H1 (cell line): ENCODE results near the gene ABL1. TPM values are rescaled to one million over a fixed set of nuclear protein-coding genes. Genes with fewer than 3 reads are reported as not detected.

Experiments used
- CTCF ChIA-PET: fragments of 300-600 bp; sonication (Branson Sonifier 250); formaldehyde crosslinking; loops from one replicate; lab custom pipeline; 2021; ENCODE audit not compliant: partially characterized antibody; lab: Charles Lee
- POLR2A ChIA-PET: fragments of 300-600 bp; sonication (Branson Sonifier 250); formaldehyde crosslinking; loops from one replicate; lab custom pipeline; 2021; ENCODE audit warnings: inconsistent platforms; ENCODE audit not compliant: partially characterized antibody; lab: Charles Lee
- DNase-seq, 2 experiments: peaks; one replicate each; pipeline versions ENCODE4 v3.0.0 to v3.0.0-alpha.2; 2010 to 2022; ENCODE audit warnings: low spot score in 2 of 2, low read depth in 1 of 2, mixed read lengths in 1 of 2
- FAIRE-seq: peaks from 2 replicates; lab custom pipeline; 2011; peaks lifted over from hg19 to GRCh38; lab: Jason Lieb, UNC
- H2AFZ ChIP-seq: 2 replicates; pipeline ENCODE4 v1.8.1; 2012; ENCODE audit warnings: low read length, inconsistent platforms
- H2AK5ac ChIP-seq: 2 replicates; pipeline ENCODE4 v1.6.1; 2013; ENCODE audit warnings: low read depth, low read length
- H2BK120ac ChIP-seq: replicated peaks from 2 replicates; pipeline ENCODE3; 2013; ENCODE audit warnings: low read depth, low read length, inconsistent platforms
- H2BK12ac ChIP-seq: 2 replicates; pipeline ENCODE4 v1.6.1; 2013; ENCODE audit warnings: low read depth, low read length
- H2BK15ac ChIP-seq: 2 replicates; pipeline ENCODE4 v1.6.1; 2013; ENCODE audit warnings: low read length
- H2BK20ac ChIP-seq: 2 replicates; pipeline ENCODE4 v1.6.1; 2013; ENCODE audit warnings: low read length
- H2BK5ac ChIP-seq: 2 replicates; pipeline ENCODE4 v1.6.1; 2013; ENCODE audit warnings: low read depth, low read length
- H3K14ac ChIP-seq: 2 replicates; pipeline ENCODE4 v1.6.1; 2013; ENCODE audit warnings: inconsistent platforms; ENCODE audit not compliant: insufficient read length
- H3K18ac ChIP-seq: 2 replicates; pipeline ENCODE4 v1.6.1; 2013; ENCODE audit warnings: low read length; ENCODE audit errors: extremely low read depth
- H3K23ac ChIP-seq: 2 replicates; pipeline ENCODE4 v1.6.1; 2013; ENCODE audit warnings: inconsistent platforms; ENCODE audit not compliant: insufficient read length
- H3K23me2 ChIP-seq: 2 replicates; pipeline ENCODE4 v1.6.1; 2013; ENCODE audit warnings: low read depth, low read length
- H3K27ac ChIP-seq: 2 replicates; pipeline ENCODE4 v1.6.1; 2011; ENCODE audit warnings: low read depth, low read length, inconsistent platforms
- H3K27me3 ChIP-seq, 4 experiments: replicated peaks in 1 of 4; 1 replicate in 1 of 4; 2 replicates in 3 of 4; pipeline versions ENCODE4 v1.6.1 to v1.8.1; 2011 to 2013; ENCODE audit warnings: low read length in 3 of 4, mild to moderate bottlenecking in 3 of 4, inconsistent platforms in 2 of 4, mixed read lengths in 2 of 4, moderate library complexity in 1 of 4; ENCODE audit not compliant: control insufficient read depth in 3 of 4, insufficient read depth in 3 of 4; ENCODE audit errors: extremely low read depth in 1 of 4
- H3K36me3 ChIP-seq, 4 experiments: 2 replicates each; pipeline versions ENCODE4 v1.6.1 to v1.8.1; 2011 to 2013; ENCODE audit warnings: mild to moderate bottlenecking in 4 of 4, low read length in 3 of 4, moderate library complexity in 2 of 4, control low read depth in 1 of 4, inconsistent platforms in 1 of 4; ENCODE audit not compliant: insufficient read depth in 4 of 4, control insufficient read depth in 2 of 4
- H3K4ac ChIP-seq: replicated peaks from 2 replicates; pipeline ENCODE3; 2013; ENCODE audit warnings: low read length, low read depth, mixed read lengths, inconsistent platforms; ENCODE audit not compliant: insufficient read length
- H3K4me1 ChIP-seq, 4 experiments: replicated peaks in 1 of 4; 1 replicate in 1 of 4; 2 replicates in 3 of 4; pipeline versions ENCODE4 v1.6.1 to v1.8.1; 2011 to 2013; ENCODE audit warnings: low read length in 3 of 4, inconsistent platforms in 2 of 4, mixed read lengths in 1 of 4; ENCODE audit not compliant: insufficient read depth in 4 of 4, control insufficient read depth in 3 of 4
- H3K4me2 ChIP-seq, 2 experiments: 2 replicates each; pipeline versions ENCODE4 v1.6.1 to v1.8.1; 2011 to 2013; ENCODE audit warnings: low read depth in 2 of 2, low read length in 2 of 2, control low read depth in 1 of 2, inconsistent platforms in 1 of 2, mild to moderate bottlenecking in 1 of 2; ENCODE audit not compliant: insufficient read depth in 1 of 2
- H3K4me3 ChIP-seq, 4 experiments: fragments of 200-600, 300-600 bp in 1 of 4; sonication (generic), shearing (Covaris generic), sonication (Bioruptor Twin) in 1 of 4; 2 replicates each; pipeline versions ENCODE4 v1.5.1 to v1.8.1; 2011 to 2016; ENCODE audit warnings: low read length in 4 of 4, low read depth in 3 of 4, control low read depth in 2 of 4, inconsistent platforms in 2 of 4, mild to moderate bottlenecking in 2 of 4, mixed read lengths in 1 of 4, moderate library complexity in 1 of 4; ENCODE audit not compliant: insufficient read depth in 2 of 4; ENCODE audit errors: extremely low read depth in 1 of 4
- H3K56ac ChIP-seq: replicated peaks from 2 replicates; pipeline ENCODE3; 2013; ENCODE audit warnings: low read depth, mild to moderate bottlenecking, mixed read lengths, low read length, inconsistent platforms; ENCODE audit not compliant: insufficient read length
- H3K79me1 ChIP-seq: 2 replicates; pipeline ENCODE4 v1.6.1; 2013; ENCODE audit warnings: low read depth, low read length, control low read depth
- H3K79me2 ChIP-seq, 2 experiments: 2 replicates each; pipeline versions ENCODE4 v1.6.1 to v1.8.1; 2012 to 2013; ENCODE audit warnings: low read length in 2 of 2, mild to moderate bottlenecking in 2 of 2, inconsistent platforms in 1 of 2; ENCODE audit not compliant: insufficient read depth in 2 of 2, control insufficient read depth in 1 of 2
- H3K9ac ChIP-seq, 4 experiments: replicated peaks in 1 of 4; 1 replicate in 1 of 4; 2 replicates in 3 of 4; pipeline versions ENCODE4 v1.6.1 to v1.8.1; 2011 to 2013; ENCODE audit warnings: low read depth in 3 of 4, low read length in 3 of 4, control low read depth in 2 of 4, mild to moderate bottlenecking in 2 of 4, moderate library complexity in 2 of 4, inconsistent platforms in 1 of 4; ENCODE audit errors: extremely low read depth in 1 of 4
- H3K9me3 ChIP-seq, 2 experiments: 2 replicates each; pipeline versions ENCODE4 v1.6.1 to v1.8.1; 2012 to 2013; ENCODE audit warnings: mild to moderate bottlenecking in 2 of 2, moderate library complexity in 2 of 2, control low read depth in 1 of 2, inconsistent platforms in 1 of 2, low read depth in 1 of 2, low read length in 1 of 2, mixed read lengths in 1 of 2; ENCODE audit not compliant: insufficient read depth in 2 of 2
- H4K20me1 ChIP-seq, 2 experiments: replicated peaks in 1 of 2; 2 replicates each; pipeline versions ENCODE3 to v1.8.1; 2011 to 2013; ENCODE audit warnings: inconsistent platforms in 2 of 2, low read length in 2 of 2, mild to moderate bottlenecking in 1 of 2; ENCODE audit not compliant: insufficient read depth in 2 of 2, control insufficient read depth in 1 of 2
- H4K5ac ChIP-seq: 2 replicates; pipeline ENCODE4 v1.6.1; 2013; ENCODE audit warnings: low read length, low read depth, mixed read lengths, inconsistent platforms; ENCODE audit not compliant: insufficient read length
- H4K8ac ChIP-seq: 2 replicates; pipeline ENCODE4 v1.8.0; 2013; ENCODE audit warnings: mild to moderate bottlenecking, moderate library complexity, low read length, inconsistent platforms; ENCODE audit not compliant: insufficient read depth; ENCODE audit errors: extremely low read depth
- H4K91ac ChIP-seq: replicated peaks from 2 replicates; pipeline ENCODE3; 2013; ENCODE audit warnings: low read length, mixed read lengths, inconsistent platforms; ENCODE audit not compliant: insufficient read length
- BACH1 ChIP-seq: IDR thresholded peaks from 2 replicates; pipeline ENCODE4 v1.6.1; 2012; ENCODE audit warnings: low read length, improper control_type of control experiment
- CEBPB ChIP-seq: IDR thresholded peaks from 2 replicates; pipeline ENCODE4 v1.6.1; 2012; ENCODE audit warnings: low read depth, low read length
- CTCF ChIP-seq, 3 experiments: IDR thresholded peaks; 1 replicate in 2 of 3; 2 replicates in 1 of 3; pipeline versions ENCODE4 v1.5.1 to v1.6.1; 2011; ENCODE audit warnings: low read length in 3 of 3, mild to moderate bottlenecking in 3 of 3, inconsistent platforms in 2 of 3, low read depth in 1 of 3, moderate library complexity in 1 of 3; ENCODE audit not compliant: insufficient read depth in 1 of 3; ENCODE audit errors: control extremely low read depth in 1 of 3
- EP300 ChIP-seq, 2 experiments: IDR thresholded peaks; 1 replicate in 1 of 2; 2 replicates in 1 of 2; pipeline ENCODE4 v1.6.1; 2011 to 2012; ENCODE audit warnings: low read depth in 2 of 2, low read length in 2 of 2, mild to moderate bottlenecking in 2 of 2, borderline replicate concordance in 1 of 2, inconsistent platforms in 1 of 2, moderate library complexity in 1 of 2
- POU5F1 ChIP-seq: IDR thresholded peaks from 2 replicates; pipeline ENCODE4 v1.6.1; 2011; ENCODE audit warnings: low read depth, mild to moderate bottlenecking, low read length, moderate library complexity
- RXRA ChIP-seq: IDR thresholded peaks from 2 replicates; pipeline ENCODE4 v1.6.1; 2011; ENCODE audit warnings: low read depth, mild to moderate bottlenecking, low read length, moderate library complexity; ENCODE audit not compliant: insufficient read depth
- SP1 ChIP-seq: IDR thresholded peaks from 2 replicates; pipeline ENCODE4 v1.6.1; 2011; ENCODE audit warnings: low read depth, low read length
- YY1 ChIP-seq: IDR thresholded peaks from 2 replicates; pipeline ENCODE4 v1.6.1; 2011; ENCODE audit warnings: low read depth, mild to moderate bottlenecking, low read length
- ZNF274 ChIP-seq: IDR thresholded peaks from 2 replicates; pipeline ENCODE4 v1.7.0; 2012; ENCODE audit warnings: low read length, borderline replicate concordance; ENCODE audit errors: extremely low read depth
- WGBS, 2 experiments: shearing (Covaris generic) in 1 of 2; methylation state at CpG; one replicate each; pipeline versions ENCODE4 v1.1.6 to v1.1.7; 2013 to 2015; ENCODE audit warnings: low lambda C conversion rate in 2 of 2, mixed read lengths in 2 of 2, inconsistent platforms in 1 of 2, low coverage in 1 of 2, missing lambda C conversion rate in 1 of 2; ENCODE audit not compliant: insufficient replicate concordance in 2 of 2, insufficient coverage in 1 of 2, insufficient read length in 1 of 2; ENCODE audit errors: extremely low coverage in 1 of 2, missing lambda C conversion rate in 1 of 2; 5-methylcytosine and 5-hydroxymethylcytosine counted together
- polyA plus RNA-seq, 7 experiments: library from polyadenylated mRNA; depleted of rRNA in 3 of 7; stranded (reverse) in 5 of 7; unstranded in 2 of 7; fragments of >200 nt in 5 of 7; fragments of 200-250 nt in 2 of 7; gene quantifications; 1 replicate in 5 of 7; 2 replicates in 1 of 7; 4 replicates in 1 of 7; pipeline versions ENCODE4 v1.2.1 to v1.2.3, GENCODE V29; 2011 to 2013; ENCODE audit warnings: missing spikeins in 2 of 7, mixed read lengths in 2 of 7
- total RNA-seq: library from RNA; stranded (reverse); fragmentation: NEBNext Ultra II Directional; extraction: Animal tissue kit (Norgen Biotek cat#: 25700); gene quantifications from 2 replicates; pipeline ENCODE4 v1.2.1, GENCODE V29; 2021
- TF ChIP-seq, protein P1 (sequence below): IDR thresholded peaks from 2 replicates; pipeline ENCODE4 v1.6.1; 2012; ENCODE audit warnings: inconsistent platforms

The ABL1 gene
- total and polyA plus RNA-seq, 2 of the 8 experiments (the other 6 are each of a cell fraction or from before 2014, with no cell fraction given), result 35.3 to 104 TPM

- no peak overlapping the region for H2BK20ac ChIP-seq
- no peaks in the 10 kb centered on the region for H3K27me3 ChIP-seq
- POLR2A ChIA-PET, result no interaction called here
- no peaks in the 10 kb centered on the region for H3K23me2 ChIP-seq
- H2BK120ac ChIP-seq, result no peak overlapping the region
- no peak overlapping the region for H2AK5ac ChIP-seq
- peaks cover 42 to 89% (median 76%) of the 10 kb centered on the region in 4 experiments for H3K36me3 ChIP-seq
- H3K14ac ChIP-seq, result no peak overlapping the region
- CTCF ChIA-PET, result interaction anchor here (0.7 to 5.6 kb wide), 6 partner anchors 12 to 182 kb away, joined by 3 to 29 read pairs (median 4); no protein-coding TSS in a partner anchor
- no peak overlapping the region for H2BK5ac ChIP-seq
- no peak overlapping the region for H2AFZ ChIP-seq
- no peak overlapping the region for H2BK12ac ChIP-seq
- no peak overlapping the region for H3K4ac ChIP-seq
- H2BK15ac ChIP-seq, result no peak overlapping the region
- no peaks in the 10 kb centered on the region for H3K9me3 ChIP-seq
- H4K8ac ChIP-seq, result no peak overlapping the region
- no peak overlapping the region for H4K91ac ChIP-seq
- FAIRE-seq (no peak), DNase-seq (no peak)
- H3K4me2 ChIP-seq, result no peak overlapping the region
- no peak overlapping the region for H3K23ac ChIP-seq
- H3K79me2 ChIP-seq, result no peaks in the 10 kb centered on the region
- no peak overlapping the region for H3K18ac ChIP-seq
- H3K4me1 ChIP-seq, result no peaks in the 10 kb centered on the region
- 0 out of 2 replicates have a peak, but pooled peaks cover 3% of the 10 kb centered on the region for H3K79me1 ChIP-seq
- no peak overlapping the region for H3K9ac ChIP-seq
- H3K27ac ChIP-seq, result no peak overlapping the region; the same call in 1 of the 2 replicates
- WGBS, 2 experiments, result 94% methylated on average over 15 of the region's 15 CpGs; no CpG with 5 or more reads in 1 of the 2 experiments
- peaks cover 1 to 13% of the 10 kb centered on the region in 2 experiments for H4K20me1 ChIP-seq
- H3K4me3 ChIP-seq, result no peak overlapping the region
- no peak overlapping the region for H4K5ac ChIP-seq
- no peak overlapping the region for H3K56ac ChIP-seq
- TF ChIP-seq YY1, result no peak
- TF ChIP-seq CEBPB, result no peak
- TF ChIP-seq, protein P1, sequence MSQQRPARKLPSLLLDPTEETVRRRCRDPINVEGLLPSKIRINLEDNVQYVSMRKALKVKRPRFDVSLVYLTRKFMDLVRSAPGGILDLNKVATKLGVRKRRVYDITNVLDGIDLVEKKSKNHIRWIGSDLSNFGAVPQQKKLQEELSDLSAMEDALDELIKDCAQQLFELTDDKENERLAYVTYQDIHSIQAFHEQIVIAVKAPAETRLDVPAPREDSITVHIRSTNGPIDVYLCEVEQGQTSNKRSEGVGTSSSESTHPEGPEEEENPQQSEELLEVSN, result no peak
- TF ChIP-seq POU5F1, result no peak
- no peak for TF ChIP-seq ZNF274
- TF ChIP-seq CTCF (IDR thresholded peaks at IDR 0.05; ENCODE audit: control extremely low read depth in 1 of 3, insufficient read depth in 1 of 3, low read depth in 1 of 3, low read length in 3 of 3), result no peak
- no peak for TF ChIP-seq EP300 (IDR thresholded peaks at IDR 0.05; ENCODE audit: borderline replicate concordance in 1 of 2, low read depth in 2 of 2, low read length in 2 of 2)
- TF ChIP-seq RXRA, result no peak
- TF ChIP-seq BACH1, result no peak
- TF ChIP-seq SP1, result no peak
Measured at GRCh38 chr9:130882696-130883225, 47.7 kb downstream of the ABL1 start.
